ENCODE measurements around the gene POU2F1.
"Not testable (repeated sequence)": the region's sequence is repeated elsewhere in the genome, so short reads cannot be mapped to it uniquely, and the experiment has no call there.

Gene POU2F1

DNA sequence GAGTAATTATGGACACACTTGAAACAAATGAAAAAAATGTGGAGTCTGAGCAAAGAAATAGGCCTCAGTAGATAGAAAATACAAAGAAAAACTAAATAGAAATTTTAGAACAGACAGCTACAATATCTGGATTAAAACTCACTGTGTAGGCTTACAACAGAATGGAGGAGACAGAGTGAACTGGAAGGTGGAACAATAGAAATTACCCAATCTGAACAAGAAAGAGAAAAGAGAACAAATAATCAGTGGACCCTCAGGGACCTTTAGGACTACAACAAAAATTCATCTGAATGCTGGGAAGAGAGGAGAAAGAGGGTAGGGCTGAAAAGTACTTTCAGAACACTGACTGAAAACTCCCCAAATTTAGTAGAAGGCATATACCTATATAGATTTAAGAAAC is 90.0 kb downstream of the POU2F1 start:
- TF ChIP-seq, protein P1, sequence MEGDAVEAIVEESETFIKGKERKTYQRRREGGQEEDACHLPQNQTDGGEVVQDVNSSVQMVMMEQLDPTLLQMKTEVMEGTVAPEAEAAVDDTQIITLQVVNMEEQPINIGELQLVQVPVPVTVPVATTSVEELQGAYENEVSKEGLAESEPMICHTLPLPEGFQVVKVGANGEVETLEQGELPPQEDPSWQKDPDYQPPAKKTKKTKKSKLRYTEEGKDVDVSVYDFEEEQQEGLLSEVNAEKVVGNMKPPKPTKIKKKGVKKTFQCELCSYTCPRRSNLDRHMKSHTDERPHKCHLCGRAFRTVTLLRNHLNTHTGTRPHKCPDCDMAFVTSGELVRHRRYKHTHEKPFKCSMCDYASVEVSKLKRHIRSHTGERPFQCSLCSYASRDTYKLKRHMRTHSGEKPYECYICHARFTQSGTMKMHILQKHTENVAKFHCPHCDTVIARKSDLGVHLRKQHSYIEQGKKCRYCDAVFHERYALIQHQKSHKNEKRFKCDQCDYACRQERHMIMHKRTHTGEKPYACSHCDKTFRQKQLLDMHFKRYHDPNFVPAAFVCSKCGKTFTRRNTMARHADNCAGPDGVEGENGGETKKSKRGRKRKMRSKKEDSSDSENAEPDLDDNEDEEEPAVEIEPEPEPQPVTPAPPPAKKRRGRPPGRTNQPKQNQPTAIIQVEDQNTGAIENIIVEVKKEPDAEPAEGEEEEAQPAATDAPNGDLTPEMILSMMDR (IDR thresholded peaks at IDR 0.05; ENCODE audit: extremely low read depth, insufficient read depth, missing control alignments): no peak
- no peak for DNase-seq (ENCODE audit: low spot score)
- in situ Hi-C loops (cut with MboI; ENCODE audit: low pct_unique_long_range_greater_than_20kb, low sequenced_read_pairs, unreplicated experiment): no loop called here

DNA sequence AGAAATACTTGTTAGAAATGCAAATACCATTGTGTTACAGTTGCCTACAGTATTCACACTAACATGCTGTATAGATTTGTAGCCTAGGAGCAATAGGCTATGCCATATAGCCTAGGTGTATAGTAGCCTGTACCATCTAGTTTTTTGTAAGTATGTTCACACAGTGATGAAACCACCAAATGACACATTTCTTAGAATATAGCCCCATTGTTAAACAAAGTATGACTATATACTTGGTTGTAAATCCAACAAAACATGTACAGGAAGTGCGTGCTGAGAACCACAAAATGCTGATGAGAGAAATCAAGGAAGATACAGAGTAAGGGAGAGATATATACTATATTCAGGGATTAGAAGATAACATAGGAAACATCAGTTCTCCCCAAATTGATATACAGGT is 92.2 kb downstream of the POU2F1 start:
- no peak for DNase-seq (ENCODE audit: low spot score)
- TF ChIP-seq, protein P1 (IDR thresholded peaks at IDR 0.05; ENCODE audit: extremely low read depth, insufficient read depth, missing control alignments): no peak
- in situ Hi-C loops (cut with MboI; ENCODE audit: low pct_unique_long_range_greater_than_20kb, low sequenced_read_pairs, unreplicated experiment): no loop called here

DNA sequence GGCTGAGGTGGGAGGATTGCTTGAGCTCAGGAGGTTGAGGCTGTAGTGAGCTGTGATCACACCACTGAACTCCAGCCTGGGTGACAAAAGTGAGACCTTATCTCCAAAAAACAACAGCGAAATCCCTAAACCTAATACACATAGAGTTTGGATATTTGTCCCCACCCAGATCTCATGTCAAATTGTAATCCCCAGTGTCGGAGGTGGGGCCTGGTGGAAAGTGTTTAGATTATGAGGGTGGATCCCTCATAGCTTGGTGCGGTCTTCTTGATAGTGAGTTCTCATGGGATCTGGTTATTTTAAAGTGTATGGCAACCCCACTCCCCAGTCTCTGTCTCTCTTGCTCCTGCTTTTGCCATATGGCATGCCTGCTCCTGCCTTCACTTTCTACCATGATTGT is 94.0 kb downstream of the POU2F1 start:
- in situ Hi-C loops (cut with MboI; ENCODE audit: low pct_unique_long_range_greater_than_20kb, low sequenced_read_pairs, unreplicated experiment): no loop called here
- DNase-seq (ENCODE audit: low spot score): no peak
- TF ChIP-seq, protein P1 (IDR thresholded peaks at IDR 0.05; ENCODE audit: extremely low read depth, insufficient read depth, missing control alignments): no peak

DNA sequence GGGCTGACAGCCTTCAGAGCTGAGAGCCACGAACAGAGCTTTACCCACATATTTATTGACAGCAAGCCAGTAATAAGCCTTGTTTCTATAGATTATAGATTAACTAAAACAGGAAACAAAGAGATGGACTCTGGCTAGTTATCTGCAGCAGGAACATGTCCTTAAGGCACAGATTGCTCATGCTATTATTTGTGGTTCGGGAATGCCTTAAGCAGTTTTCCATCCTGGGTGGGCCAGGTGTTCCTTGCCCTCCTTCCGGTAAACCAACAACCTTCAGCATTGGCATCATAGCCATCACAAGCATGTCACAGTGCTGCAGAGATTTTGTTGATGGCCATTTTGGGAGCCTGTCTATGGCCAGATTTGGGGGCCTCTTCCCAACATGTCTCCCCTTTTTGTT is 96.8 kb downstream of the POU2F1 start:
- DNase-seq (ENCODE audit: low spot score): no peak
- in situ Hi-C loops (cut with MboI; ENCODE audit: low pct_unique_long_range_greater_than_20kb, low sequenced_read_pairs, unreplicated experiment): no loop called here
- TF ChIP-seq, protein P1 (IDR thresholded peaks at IDR 0.05; ENCODE audit: extremely low read depth, insufficient read depth, missing control alignments): no peak

DNA sequence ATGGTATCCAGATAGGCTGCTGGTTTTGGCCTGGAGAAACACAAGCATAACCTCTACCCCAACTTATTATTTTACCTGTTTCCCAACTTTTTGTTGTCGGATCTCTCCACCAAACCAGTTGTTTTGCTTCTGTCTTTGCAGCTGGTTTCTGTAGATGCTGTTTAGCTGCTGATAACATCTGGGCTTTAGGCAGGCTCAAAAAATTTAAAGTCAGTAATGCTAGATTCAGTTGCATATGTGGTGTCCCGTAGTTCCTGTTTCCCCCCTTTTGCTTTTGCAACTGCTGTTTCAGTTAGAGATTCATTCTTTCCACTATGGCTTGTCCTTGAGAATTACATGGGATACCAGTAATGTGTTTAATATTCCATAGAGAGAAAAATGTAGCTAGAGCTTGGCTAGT is 98.5 kb downstream of the POU2F1 start:
- in situ Hi-C loops (cut with MboI; ENCODE audit: low pct_unique_long_range_greater_than_20kb, low sequenced_read_pairs, unreplicated experiment); DNase-seq (ENCODE audit: low spot score): not testable (repeated sequence)

DNA sequence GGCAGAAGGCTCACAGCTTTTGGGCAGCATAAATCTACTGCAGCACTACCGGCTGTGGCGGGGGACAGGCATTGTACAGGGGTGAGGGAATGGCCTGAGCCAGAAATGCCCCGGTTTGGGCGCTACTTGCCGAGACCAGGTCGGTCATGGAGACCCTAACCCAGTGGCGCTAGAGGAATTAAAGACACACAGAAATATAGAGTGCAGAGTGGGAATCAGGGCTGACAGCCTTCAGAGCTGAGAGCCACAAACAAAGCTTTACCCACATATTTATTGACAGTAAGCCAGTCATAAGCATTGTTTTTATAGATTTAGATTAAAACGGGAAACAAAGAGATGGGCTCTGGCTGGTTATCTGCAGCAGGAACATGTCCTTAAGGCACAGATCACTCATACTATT is 101.8 kb downstream of the POU2F1 start:
- TF ChIP-seq, protein P1 (IDR thresholded peaks at IDR 0.05; ENCODE audit: extremely low read depth, insufficient read depth, missing control alignments): no peak
- DNase-seq (ENCODE audit: low spot score): no peak
- in situ Hi-C loops (cut with MboI; ENCODE audit: low pct_unique_long_range_greater_than_20kb, low sequenced_read_pairs, unreplicated experiment): no loop called here

DNA sequence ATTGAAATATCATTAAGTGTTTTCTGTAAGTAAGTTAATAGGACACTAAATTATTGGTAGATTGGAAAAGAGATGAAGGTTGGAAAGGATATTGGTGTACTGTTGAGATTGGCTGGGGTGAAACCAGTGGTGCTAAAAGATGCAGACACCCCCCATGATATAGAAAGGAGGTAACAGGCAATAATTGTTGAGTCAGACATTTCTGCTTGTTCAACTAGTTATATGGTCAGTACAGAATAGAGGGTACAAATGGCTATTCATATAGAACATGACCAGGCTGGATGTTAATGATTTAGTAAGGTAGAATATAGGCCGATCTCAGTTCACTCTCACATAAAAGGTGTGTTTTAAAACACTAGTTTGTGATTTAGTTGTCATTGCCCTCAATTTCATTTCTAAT is 104.5 kb downstream of the POU2F1 start:
- in situ Hi-C loops (cut with MboI; ENCODE audit: low pct_unique_long_range_greater_than_20kb, low sequenced_read_pairs, unreplicated experiment): no loop called here
- TF ChIP-seq, protein P1 (IDR thresholded peaks at IDR 0.05; ENCODE audit: extremely low read depth, insufficient read depth, missing control alignments): no peak
- no peak for DNase-seq (ENCODE audit: low spot score)
